Measurements from ENCODE around the gene INSM1. TPM values are rescaled to one million over a fixed set of nuclear protein-coding genes. Genes with fewer than 3 reads are reported as not detected.

The INSM1 gene
- total and polyA plus RNA-seq, 10 of the 15 experiments (the other 5 are each of a cell fraction or from before 2014, with no cell fraction given): 0.03 to 0.11 (median 0.04) TPM; not detected in 7

- no peak overlapping the region for H3K4me3 ChIP-seq
- no peak overlapping the region for H3K9ac ChIP-seq (ENCODE audit: control insufficient read depth, insufficient read depth, low read length)
- no TSS peak for BruUV-seq (replicated peaks)
- no peaks in the 10 kb centered on the region for H4K20me1 ChIP-seq (ENCODE audit: control insufficient read depth, insufficient read depth)
- ATAC-seq: no peak
- no peak for DNase-seq (ENCODE audit: low read depth, low spot score)
- POLR2A ChIA-PET: no interaction called here
- WGBS (ENCODE audit: insufficient coverage, insufficient replicate concordance, low lambda C conversion rate, missing lambda C conversion rate): 84% methylated on average over 17 of the region's 17 CpGs
- no peak overlapping the region for H2AFZ ChIP-seq (ENCODE audit: control insufficient read depth, low read depth, low read length)
- no peaks in the 10 kb centered on the region for H3K9me3 ChIP-seq (replicated peaks; ENCODE audit: control insufficient read depth, insufficient read depth, low read length)
- H3K36me3 ChIP-seq (ENCODE audit: control insufficient read depth in 2 of 2, insufficient read depth in 2 of 2, low read length in 1 of 2): no peaks in the 10 kb centered on the region
- no peak for FAIRE-seq
- H3K79me2 ChIP-seq (ENCODE audit: control insufficient read depth, insufficient read depth, low read length): no peaks in the 10 kb centered on the region
- no peaks in the 10 kb centered on the region for H3K27me3 ChIP-seq (replicated peaks in 1 of 2; ENCODE audit: control insufficient read depth in 2 of 2, insufficient read depth in 2 of 2, low read length in 1 of 2)
- no peaks in the 10 kb centered on the region for H3K4me1 ChIP-seq (ENCODE audit: control insufficient read depth, insufficient read depth, low read length)
- intact Hi-C loops (cut with micrococcal nuclease; ENCODE audit: unreplicated experiment) (loop anchor here (2.0 kb wide), 1 partner anchor 19 kb away; no protein-coding TSS in a partner anchor), in situ Hi-C loops (cut with MboI) (no loop called here)
- RAD21 ChIA-PET (ENCODE audit: unreplicated experiment): interaction anchor here (0.8 kb wide), 1 partner anchor 11 kb away, joined by 3 read pairs; no protein-coding TSS in a partner anchor
- no peak overlapping the region for H3K27ac ChIP-seq (ENCODE audit: control insufficient read depth, insufficient read depth)
- SMC1A ChIA-PET (ENCODE audit: uncharacterized antibody, unreplicated experiment): interaction anchor here (0.6 kb wide), 1 partner anchor 317 kb away, joined by 3 read pairs; no protein-coding TSS in a partner anchor
- H3K4me2 ChIP-seq (ENCODE audit: control insufficient read depth, insufficient read depth): no peak overlapping the region
- CTCF ChIA-PET: no interaction called here
- no peak for TF ChIP-seq CEBPZ (IDR thresholded peaks at IDR 0.05; ENCODE audit: low read depth, low read length)
- no peak for TF ChIP-seq MYB (IDR thresholded peaks at IDR 0.05; ENCODE audit: borderline replicate concordance, low read depth, low read length)
- no peak for TF ChIP-seq ESRRA (IDR thresholded peaks at IDR 0.05; ENCODE audit: low read length)
- TF ChIP-seq ZNF687 (IDR thresholded peaks at IDR 0.05): no peak
- TF ChIP-seq TBL1XR1 (IDR thresholded peaks at IDR 0.05; ENCODE audit: low read depth, low read length): no peak
- no peak for TF ChIP-seq TARDBP (IDR thresholded peaks at IDR 0.05; ENCODE audit: borderline replicate concordance)
- TF ChIP-seq BHLHE40 (IDR thresholded peaks at IDR 0.05; ENCODE audit: borderline replicate concordance in 1 of 2, low read depth in 2 of 2, low read length in 1 of 2): no peak
- no peak for TF ChIP-seq SPI1 (IDR thresholded peaks at IDR 0.05; ENCODE audit: borderline replicate concordance, insufficient read depth, low read depth, low read length)
- no peak for TF ChIP-seq RCOR1 (conservative IDR thresholded peaks at IDR 0.05; ENCODE audit: low read depth, low read length)
- TF ChIP-seq ATF7 (IDR thresholded peaks at IDR 0.05; ENCODE audit: low read depth): no peak
- no peak for TF ChIP-seq IRF4 (IDR thresholded peaks at IDR 0.05; ENCODE audit: low read depth, low read length)
- TF ChIP-seq TCF12 (IDR thresholded peaks at IDR 0.05; ENCODE audit: low read depth, low read length): no peak
- TF ChIP-seq RAD51 (IDR thresholded peaks at IDR 0.05): no peak
- TF ChIP-seq RELA (IDR thresholded peaks at IDR 0.05; ENCODE audit: borderline replicate concordance, partially characterized antibody): no peak
- TF ChIP-seq HDAC2 (IDR thresholded peaks at IDR 0.05): no peak
- no peak for TF ChIP-seq E4F1 (IDR thresholded peaks at IDR 0.05; ENCODE audit: borderline replicate concordance, partially characterized antibody)
Measured at GRCh38 chr20:20411836-20412235, 43.9 kb downstream of the INSM1 start.

Measured in GM12878 (cell line).